Measurements from ENCODE around the gene SEMA3G.

The SEMA3G gene

GRCh38 chr3:52405601-52406110 lies 39.2 kb downstream of the SEMA3G start:
- Histone ChIP-seq H3K27me3 (ENCODE audit: insufficient read depth, poor library complexity, severe bottlenecking) (no peaks in the 10 kb centered on the region), H3K27ac (replicated peaks) (no peak overlapping the region), H3K4me3 (replicated peaks; ENCODE audit: insufficient read depth, low read length) (no peak overlapping the region)
- DNase-seq (ENCODE audit: low read depth in 1 of 2, low spot score in 1 of 2) = no peak
- TF ChIP-seq, protein P1, sequence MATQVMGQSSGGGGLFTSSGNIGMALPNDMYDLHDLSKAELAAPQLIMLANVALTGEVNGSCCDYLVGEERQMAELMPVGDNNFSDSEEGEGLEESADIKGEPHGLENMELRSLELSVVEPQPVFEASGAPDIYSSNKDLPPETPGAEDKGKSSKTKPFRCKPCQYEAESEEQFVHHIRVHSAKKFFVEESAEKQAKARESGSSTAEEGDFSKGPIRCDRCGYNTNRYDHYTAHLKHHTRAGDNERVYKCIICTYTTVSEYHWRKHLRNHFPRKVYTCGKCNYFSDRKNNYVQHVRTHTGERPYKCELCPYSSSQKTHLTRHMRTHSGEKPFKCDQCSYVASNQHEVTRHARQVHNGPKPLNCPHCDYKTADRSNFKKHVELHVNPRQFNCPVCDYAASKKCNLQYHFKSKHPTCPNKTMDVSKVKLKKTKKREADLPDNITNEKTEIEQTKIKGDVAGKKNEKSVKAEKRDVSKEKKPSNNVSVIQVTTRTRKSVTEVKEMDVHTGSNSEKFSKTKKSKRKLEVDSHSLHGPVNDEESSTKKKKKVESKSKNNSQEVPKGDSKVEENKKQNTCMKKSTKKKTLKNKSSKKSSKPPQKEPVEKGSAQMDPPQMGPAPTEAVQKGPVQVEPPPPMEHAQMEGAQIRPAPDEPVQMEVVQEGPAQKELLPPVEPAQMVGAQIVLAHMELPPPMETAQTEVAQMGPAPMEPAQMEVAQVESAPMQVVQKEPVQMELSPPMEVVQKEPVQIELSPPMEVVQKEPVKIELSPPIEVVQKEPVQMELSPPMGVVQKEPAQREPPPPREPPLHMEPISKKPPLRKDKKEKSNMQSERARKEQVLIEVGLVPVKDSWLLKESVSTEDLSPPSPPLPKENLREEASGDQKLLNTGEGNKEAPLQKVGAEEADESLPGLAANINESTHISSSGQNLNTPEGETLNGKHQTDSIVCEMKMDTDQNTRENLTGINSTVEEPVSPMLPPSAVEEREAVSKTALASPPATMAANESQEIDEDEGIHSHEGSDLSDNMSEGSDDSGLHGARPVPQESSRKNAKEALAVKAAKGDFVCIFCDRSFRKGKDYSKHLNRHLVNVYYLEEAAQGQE (IDR thresholded peaks at IDR 0.05; ENCODE audit: insufficient replicate concordance, low read depth) = no peak
- TF ChIP-seq GABPA (IDR thresholded peaks at IDR 0.05; ENCODE audit: low read depth) = no peak
- no peak for TF ChIP-seq POLR2AphosphoS5 (IDR thresholded peaks at IDR 0.05; ENCODE audit: low read depth)
- TF ChIP-seq, protein P2, sequence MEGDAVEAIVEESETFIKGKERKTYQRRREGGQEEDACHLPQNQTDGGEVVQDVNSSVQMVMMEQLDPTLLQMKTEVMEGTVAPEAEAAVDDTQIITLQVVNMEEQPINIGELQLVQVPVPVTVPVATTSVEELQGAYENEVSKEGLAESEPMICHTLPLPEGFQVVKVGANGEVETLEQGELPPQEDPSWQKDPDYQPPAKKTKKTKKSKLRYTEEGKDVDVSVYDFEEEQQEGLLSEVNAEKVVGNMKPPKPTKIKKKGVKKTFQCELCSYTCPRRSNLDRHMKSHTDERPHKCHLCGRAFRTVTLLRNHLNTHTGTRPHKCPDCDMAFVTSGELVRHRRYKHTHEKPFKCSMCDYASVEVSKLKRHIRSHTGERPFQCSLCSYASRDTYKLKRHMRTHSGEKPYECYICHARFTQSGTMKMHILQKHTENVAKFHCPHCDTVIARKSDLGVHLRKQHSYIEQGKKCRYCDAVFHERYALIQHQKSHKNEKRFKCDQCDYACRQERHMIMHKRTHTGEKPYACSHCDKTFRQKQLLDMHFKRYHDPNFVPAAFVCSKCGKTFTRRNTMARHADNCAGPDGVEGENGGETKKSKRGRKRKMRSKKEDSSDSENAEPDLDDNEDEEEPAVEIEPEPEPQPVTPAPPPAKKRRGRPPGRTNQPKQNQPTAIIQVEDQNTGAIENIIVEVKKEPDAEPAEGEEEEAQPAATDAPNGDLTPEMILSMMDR (IDR thresholded peaks at IDR 0.05; ENCODE audit: insufficient read depth, low read length) = no peak
- TF ChIP-seq SPI1 (IDR thresholded peaks at IDR 0.05; ENCODE audit: borderline replicate concordance, low read depth) = no peak

GRCh38 chr3:52405066-52405465 lies 39.8 kb downstream of the SEMA3G start:
- no peak overlapping the region for H3K27ac ChIP-seq (replicated peaks)
- TF ChIP-seq, protein P1 (IDR thresholded peaks at IDR 0.05; ENCODE audit: insufficient replicate concordance, low read depth) = no peak
- TF ChIP-seq POLR2AphosphoS5 (IDR thresholded peaks at IDR 0.05; ENCODE audit: low read depth) (no peak), GABPA (IDR thresholded peaks at IDR 0.05; ENCODE audit: low read depth) (no peak), SPI1 (IDR thresholded peaks at IDR 0.05; ENCODE audit: borderline replicate concordance, low read depth) (no peak)
- TF ChIP-seq, protein P2 (IDR thresholded peaks at IDR 0.05; ENCODE audit: insufficient read depth, low read length) = no peak

DNA sequence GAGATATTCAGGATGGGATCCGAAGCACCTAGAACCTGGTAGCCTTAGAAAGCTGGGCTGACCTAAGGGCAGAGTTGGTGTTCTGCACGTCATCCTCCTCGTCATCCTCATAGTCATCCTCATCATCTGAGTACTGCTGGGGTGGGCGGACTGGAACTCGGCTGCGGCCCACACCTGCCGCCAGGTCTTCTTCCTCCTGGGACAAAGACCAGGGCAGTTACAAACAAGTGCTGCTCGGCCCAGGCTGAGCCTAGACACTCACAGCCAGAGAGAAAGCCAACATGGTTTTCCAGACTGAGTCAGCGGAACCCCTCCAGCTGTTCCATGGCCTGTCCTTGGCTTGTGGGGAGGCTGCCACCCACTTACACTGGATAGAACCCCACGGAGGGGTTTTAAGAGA lies 40.5 kb downstream of the SEMA3G start:
- Histone ChIP-seq H3K27me3 (ENCODE audit: insufficient read depth, poor library complexity, severe bottlenecking) (no peaks in the 10 kb centered on the region), H3K4me3 (replicated peaks; ENCODE audit: insufficient read depth, low read length) (no peak overlapping the region), H3K27ac (replicated peaks) (no peak overlapping the region)
- no peak for DNase-seq (ENCODE audit: low read depth in 1 of 2, low spot score in 1 of 2)
- TF ChIP-seq GABPA (IDR thresholded peaks at IDR 0.05; ENCODE audit: low read depth) (no peak), POLR2AphosphoS5 (IDR thresholded peaks at IDR 0.05; ENCODE audit: low read depth) (no peak), SPI1 (IDR thresholded peaks at IDR 0.05; ENCODE audit: borderline replicate concordance, low read depth) (no peak)
- TF ChIP-seq, protein P2 (IDR thresholded peaks at IDR 0.05; ENCODE audit: insufficient read depth, low read length) = no peak
- TF ChIP-seq, protein P1 (IDR thresholded peaks at IDR 0.05; ENCODE audit: insufficient replicate concordance, low read depth) = no peak

More at GRCh38 chr3:52405066-52405465, 39.8 kb downstream of the SEMA3G start:
- Histone ChIP-seq H3K4me3 (replicated peaks; ENCODE audit: insufficient read depth, low read length) (no peak overlapping the region), H3K27me3 (ENCODE audit: insufficient read depth, poor library complexity, severe bottlenecking) (no peaks in the 10 kb centered on the region)
- no peak for DNase-seq (ENCODE audit: low read depth in 1 of 2, low spot score in 1 of 2)

Data from HL-60 (cell line).